H9 (cell line): Measurements from ENCODE around the gene OSTC. TPM values are rescaled to one million over a fixed set of nuclear protein-coding genes. Genes with fewer than 3 reads are reported as not detected.

Experiments
- DNase-seq: peaks from one replicate; pipeline ENCODE4 v3.0.0-alpha.2; 2017
- H2AFZ ChIP-seq: one replicate; pipeline ENCODE4 v1.6.1; 2013; ENCODE audit warnings: mild to moderate bottlenecking, low read length, control low read depth, moderate library complexity
- H2AK5ac ChIP-seq: 2 replicates; pipeline ENCODE4 v1.6.1; 2013; ENCODE audit warnings: low read length, control low read depth, mixed read lengths; ENCODE audit not compliant: insufficient read length
- H2BK120ac ChIP-seq: one replicate; pipeline ENCODE4 v1.6.1; 2013; ENCODE audit warnings: low read depth, mild to moderate bottlenecking, low read length, control low read depth, inconsistent platforms; ENCODE audit not compliant: poor library complexity, severe bottlenecking
- H2BK12ac ChIP-seq: 2 replicates; pipeline ENCODE4 v1.6.1; 2013; ENCODE audit warnings: low read length, control low read depth, mixed read lengths, low read depth; ENCODE audit not compliant: insufficient read length
- H2BK15ac ChIP-seq: 2 replicates; pipeline ENCODE4 v1.6.1; 2013; ENCODE audit warnings: low read depth, low read length, control low read depth
- H2BK20ac ChIP-seq: one replicate; pipeline ENCODE4 v1.6.1; 2013; ENCODE audit warnings: low read depth, mild to moderate bottlenecking, low read length, control low read depth, inconsistent platforms; ENCODE audit not compliant: poor library complexity, severe bottlenecking
- H2BK5ac ChIP-seq: 2 replicates; pipeline ENCODE4 v1.6.1; 2013; ENCODE audit warnings: low read length, control low read depth, mixed read lengths; ENCODE audit not compliant: insufficient read length
- H3K14ac ChIP-seq: 2 replicates; pipeline ENCODE4 v1.6.1; 2013; ENCODE audit warnings: low read length, control low read depth; ENCODE audit not compliant: insufficient read depth
- H3K18ac ChIP-seq: 2 replicates; pipeline ENCODE4 v1.6.1; 2013; ENCODE audit warnings: low read depth, mild to moderate bottlenecking, mixed read lengths, low read length, control low read depth; ENCODE audit not compliant: insufficient read length
- H3K23ac ChIP-seq: 2 replicates; pipeline ENCODE4 v1.6.1; 2013; ENCODE audit warnings: low read length, control low read depth, mixed read lengths, low read depth; ENCODE audit not compliant: insufficient read length
- H3K23me2 ChIP-seq: 2 replicates; pipeline ENCODE4 v1.6.1; 2013; ENCODE audit warnings: low read depth, mild to moderate bottlenecking, mixed read lengths, low read length, control low read depth; ENCODE audit not compliant: insufficient read length, poor library complexity, severe bottlenecking
- H3K27ac ChIP-seq: 2 replicates; pipeline ENCODE4 v1.5.1; 2013; ENCODE audit warnings: low read length, control low read depth, mixed read lengths, low read depth; ENCODE audit not compliant: insufficient read length
- H3K27me3 ChIP-seq: 2 replicates; pipeline ENCODE4 v1.6.1; 2013; ENCODE audit warnings: low read length, control low read depth, inconsistent platforms; ENCODE audit not compliant: insufficient read depth
- H3K4ac ChIP-seq: 2 replicates; pipeline ENCODE4 v1.6.1; 2013; ENCODE audit warnings: low read depth, mild to moderate bottlenecking, control low read depth, inconsistent platforms, low read length, moderate library complexity
- H3K4me1 ChIP-seq: 2 replicates; pipeline ENCODE4 v1.6.1; 2013; ENCODE audit warnings: low read length, control low read depth, inconsistent platforms; ENCODE audit not compliant: insufficient read depth
- H3K4me2 ChIP-seq: 2 replicates; pipeline ENCODE4 v1.6.1; 2013; ENCODE audit warnings: low read length, control low read depth, mixed read lengths; ENCODE audit not compliant: insufficient read length, insufficient read depth
- H3K56ac ChIP-seq: 2 replicates; pipeline ENCODE4 v1.6.1; 2013; ENCODE audit warnings: low read depth, mild to moderate bottlenecking, mixed read lengths, low read length, control low read depth; ENCODE audit not compliant: insufficient read length
- H3K79me1 ChIP-seq: 2 replicates; pipeline ENCODE4 v1.6.1; 2013; ENCODE audit warnings: low read depth, mild to moderate bottlenecking, moderate library complexity, low read length, control low read depth, inconsistent platforms; ENCODE audit not compliant: insufficient read depth, poor library complexity, severe bottlenecking
- H3K79me2 ChIP-seq: 2 replicates; pipeline ENCODE4 v1.6.1; 2013; ENCODE audit warnings: low read length, control low read depth, inconsistent platforms; ENCODE audit not compliant: insufficient read depth
- H3K9ac ChIP-seq: 2 replicates; pipeline ENCODE4 v1.6.1; 2013; ENCODE audit warnings: low read length, control low read depth, mixed read lengths; ENCODE audit not compliant: insufficient read length; ENCODE audit errors: extremely low read depth
- H3K9me3 ChIP-seq: one replicate; pipeline ENCODE4 v1.6.1; 2013; ENCODE audit warnings: low read depth, low read length, inconsistent platforms; ENCODE audit not compliant: control insufficient read depth
- H3T11ph ChIP-seq: one replicate; pipeline ENCODE4 v1.6.1; 2013; ENCODE audit warnings: mild to moderate bottlenecking, low read length, control low read depth, inconsistent platforms
- H4K20me1 ChIP-seq: one replicate; pipeline ENCODE4 v1.6.1; 2013; ENCODE audit not compliant: control insufficient read depth, insufficient read length, insufficient read depth
- H4K5ac ChIP-seq: 2 replicates; pipeline ENCODE4 v1.6.1; 2013; ENCODE audit warnings: low read depth, mild to moderate bottlenecking, mixed read lengths, low read length, control low read depth; ENCODE audit not compliant: insufficient read length
- H4K8ac ChIP-seq: replicated peaks from 2 replicates; pipeline ENCODE4 v1.6.1; 2013; ENCODE audit warnings: low read length, control low read depth, mixed read lengths, low read depth; ENCODE audit not compliant: insufficient read length
- H4K91ac ChIP-seq: 2 replicates; pipeline ENCODE4 v1.6.1; 2013; ENCODE audit warnings: low read depth, mild to moderate bottlenecking, moderate library complexity, mixed read lengths, low read length, control low read depth; ENCODE audit not compliant: insufficient read length
- H3K27ac Mint-ChIP-seq, 3 experiments: 2 replicates in 2 of 3; 3 replicates in 1 of 3; pipeline ENCODE4 v1.8.0; 2020 to 2021; ENCODE audit warnings: mixed read lengths in 3 of 3, mild to moderate bottlenecking in 1 of 3, moderate library complexity in 1 of 3
- H3K27me3 Mint-ChIP-seq: 2 replicates; pipeline ENCODE4 v1.8.0; 2021; ENCODE audit warnings: low read depth, mild to moderate bottlenecking, moderate library complexity, mixed read lengths
- H3K36me3 Mint-ChIP-seq, 3 experiments: 2 replicates in 2 of 3; 3 replicates in 1 of 3; pipeline ENCODE4 v1.8.0; 2020 to 2021; ENCODE audit warnings: low read depth in 3 of 3, mixed read lengths in 3 of 3; ENCODE audit not compliant: insufficient read depth in 1 of 3
- H3K4me1 Mint-ChIP-seq, 2 experiments: 2 replicates each; pipeline ENCODE4 v1.8.0; 2020; ENCODE audit warnings: mixed read lengths in 2 of 2
- H3K4me3 Mint-ChIP-seq, 2 experiments: 2 replicates in 1 of 2; 3 replicates in 1 of 2; pipeline ENCODE4 v1.8.0; 2020 to 2021; ENCODE audit warnings: mild to moderate bottlenecking in 2 of 2, mixed read lengths in 2 of 2, moderate library complexity in 1 of 2
- H3K9me3 Mint-ChIP-seq, 2 experiments: 2 replicates in 1 of 2; 3 replicates in 1 of 2; pipeline ENCODE4 v1.8.0; 2020; ENCODE audit warnings: mild to moderate bottlenecking in 2 of 2, mixed read lengths in 2 of 2, moderate library complexity in 1 of 2
- CTCF ChIP-seq: fragments of 200-600 bp; sonication (generic); conservative IDR thresholded peaks from 3 replicates; pipeline ENCODE4 v1.8.0; 2021; ENCODE audit warnings: antibody characterized with exemption, mild to moderate bottlenecking
- WGBS: extraction: QIAGEN DNeasy Blood & Tissue Kit; methylation state at CpG from one replicate; pipeline ENCODE4 v1.1.7; 2013; ENCODE audit warnings: missing lambda C conversion rate, low lambda C conversion rate, mixed read lengths; ENCODE audit not compliant: insufficient read length; ENCODE audit errors: extremely low coverage; 5-methylcytosine and 5-hydroxymethylcytosine counted together
- total RNA-seq: library from RNA; stranded (reverse); gene quantifications from 2 replicates; pipeline ENCODE4 v1.2.1, GENCODE V29; 2021

Gene OSTC
- total RNA-seq, 1 experiment from 2014 or later: 130 TPM

GRCh38 chr4:108607079-108607815, 43.2 kb upstream of the OSTC start:
- Histone ChIP-seq H3K9ac (no peak overlapping the region), H3K79me1 (no peaks in the 10 kb centered on the region), H3K18ac (no peak overlapping the region), H3K14ac (no peak overlapping the region), H3K56ac (no peak overlapping the region), H3K79me2 (no peaks in the 10 kb centered on the region), H2BK12ac (no peak overlapping the region), H2AFZ (no peak overlapping the region), H3K9me3 (no peaks in the 10 kb centered on the region), H3K27me3 (no peaks in the 10 kb centered on the region), H2AK5ac (no peak overlapping the region), H4K91ac (no peak overlapping the region), H2BK20ac (no peak overlapping the region), H3K23ac (no peak overlapping the region), H2BK120ac (no peak overlapping the region), H3K4me1 (no peaks in the 10 kb centered on the region; the same call in 1 of the 2 replicates), H4K5ac (no peak overlapping the region), H4K20me1 (no peaks in the 10 kb centered on the region), H3T11ph (no peak overlapping the region), H3K4ac (no peak overlapping the region), H3K23me2 (no peaks in the 10 kb centered on the region), H2BK15ac (no peak overlapping the region), H3K4me2 (no peak overlapping the region), H4K8ac (no peak overlapping the region), H2BK5ac (no peak overlapping the region), H3K27ac (no peak overlapping the region)
- WGBS: no CpG with 5 or more reads among the region's 4 CpGs
- no peak for DNase-seq
- Mint-ChIP-seq H3K4me3 (no peak overlapping the region), H3K9me3 (peaks cover 3 to 9% of the 10 kb centered on the region in 2 experiments; a peak in 4 of 5 replicates), H3K36me3 (peaks cover 0 to 4% (median 2%) of the 10 kb centered on the region in 3 experiments; a peak in 3 of 7 replicates), H3K27me3 (no peaks in the 10 kb centered on the region), H3K27ac (no peak overlapping the region), H3K4me1 (peaks cover 3 to 6% of the 10 kb centered on the region in 2 experiments; a peak in 3 of 4 replicates)
- TF ChIP-seq CTCF: no peak
